ENCODE data around the gene PWWP2A. TPM values are rescaled to one million over a fixed set of nuclear protein-coding genes. Genes with fewer than 3 reads are reported as not detected.
A peak's percentile ranks its signal among the peaks of the same experiment; 100 is the strongest.

Gene PWWP2A, protein sequence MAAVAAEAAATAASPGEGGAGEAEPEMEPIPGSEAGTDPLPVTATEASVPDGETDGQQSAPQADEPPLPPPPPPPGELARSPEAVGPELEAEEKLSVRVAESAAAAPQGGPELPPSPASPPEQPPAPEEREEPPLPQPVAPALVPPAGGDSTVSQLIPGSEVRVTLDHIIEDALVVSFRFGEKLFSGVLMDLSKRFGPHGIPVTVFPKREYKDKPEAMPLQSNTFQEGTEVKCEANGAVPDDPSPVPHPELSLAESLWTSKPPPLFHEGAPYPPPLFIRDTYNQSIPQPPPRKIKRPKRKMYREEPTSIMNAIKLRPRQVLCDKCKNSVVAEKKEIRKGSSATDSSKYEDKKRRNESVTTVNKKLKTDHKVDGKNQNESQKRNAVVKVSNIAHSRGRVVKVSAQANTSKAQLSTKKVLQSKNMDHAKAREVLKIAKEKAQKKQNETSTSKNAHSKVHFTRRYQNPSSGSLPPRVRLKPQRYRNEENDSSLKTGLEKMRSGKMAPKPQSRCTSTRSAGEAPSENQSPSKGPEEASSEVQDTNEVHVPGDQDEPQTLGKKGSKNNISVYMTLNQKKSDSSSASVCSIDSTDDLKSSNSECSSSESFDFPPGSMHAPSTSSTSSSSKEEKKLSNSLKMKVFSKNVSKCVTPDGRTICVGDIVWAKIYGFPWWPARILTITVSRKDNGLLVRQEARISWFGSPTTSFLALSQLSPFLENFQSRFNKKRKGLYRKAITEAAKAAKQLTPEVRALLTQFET
- total RNA-seq (2021; fragmentation: NEBNext Ultra II Directional; extraction: Animal tissue kit (Norgen Biotek cat#: 25700)): 60.0 and 63.0 TPM in 2 replicates
- 16.9 and 18.5 TPM in 2 replicates for polyA plus RNA-seq (2011; rRNA removed)
- 22.2 TPM for polyA plus RNA-seq (2011; cell fraction: cytosol; rRNA removed)
- 25.5 TPM for polyA plus RNA-seq (2011; cell fraction: nucleus; rRNA removed)
- 29.4 to 43.1 TPM (median 36.3 TPM) in 4 replicates for polyA plus RNA-seq (2012, experiment 1 of 2)
- polyA plus RNA-seq (2012, experiment 2 of 2): 6.0 TPM
- polyA plus RNA-seq (2013, experiment 1 of 2): 42.3 TPM
- polyA plus RNA-seq (2013, experiment 2 of 2): 40.8 TPM
- 38.0 and 38.8 TPM in 2 replicates for polyA minus RNA-seq (2011; rRNA and poly(A)+ RNA removed)
- polyA minus RNA-seq (2011; cell fraction: cytosol; rRNA and poly(A)+ RNA removed): 25.3 TPM
- polyA minus RNA-seq (2011; cell fraction: nucleus; rRNA and poly(A)+ RNA removed): 40.5 TPM
- long read RNA-seq, experiment 1, transcript PWWP2A-201 (2 exons, 3,346 nt): major isoform, 9 of 35 reads
- long read RNA-seq, experiment 1, partial matches to known transcripts: 1 of 35 reads
- long read RNA-seq, experiment 1, other reads (novel, unspliced or antisense): 21 of 35 reads
- long read RNA-seq, experiment 2: 0 reads

DNA sequence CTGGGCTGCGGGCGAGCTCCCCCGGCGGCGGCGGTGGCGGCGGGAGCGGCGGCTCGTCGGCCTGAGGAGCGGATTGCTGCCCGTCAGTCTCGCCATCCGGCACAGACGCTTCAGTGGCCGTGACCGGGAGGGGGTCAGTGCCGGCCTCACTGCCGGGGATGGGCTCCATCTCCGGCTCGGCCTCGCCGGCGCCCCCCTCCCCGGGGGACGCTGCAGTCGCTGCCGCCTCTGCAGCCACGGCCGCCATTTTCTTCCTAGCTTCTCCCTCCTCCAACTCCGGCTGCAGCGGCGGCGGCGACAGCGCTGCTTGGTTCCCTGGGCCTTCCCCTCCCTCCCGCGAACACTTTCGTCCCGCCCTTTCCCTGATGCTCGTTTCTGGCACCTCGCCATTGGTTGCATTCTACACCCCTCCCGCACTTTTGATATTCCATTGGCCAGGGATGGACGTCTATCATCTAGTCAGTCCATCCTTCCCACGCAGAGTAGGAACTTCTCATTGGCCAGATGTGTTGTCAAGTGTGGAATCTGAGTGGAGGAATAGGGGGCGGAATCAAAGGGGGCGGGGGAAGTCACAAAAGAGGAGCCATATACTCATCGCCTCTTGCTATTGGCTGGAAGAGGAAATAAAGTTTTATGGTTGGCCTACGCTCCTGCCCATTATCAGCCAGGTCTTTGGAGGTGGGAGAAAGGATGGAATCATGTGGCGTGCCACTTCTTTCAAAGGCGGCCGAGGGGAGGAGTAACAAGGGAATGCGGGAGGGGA, at the start of gene PWWP2A:
Gene PWWP2A (minus strand): TSS at position 309 of the 763 bp plus-strand sequence. CDS start 62 bp downstream, at position 247.
- Histone ChIP-seq H4K5ac (ENCODE audit: insufficient read length, low read depth, low read length) (peak within 1 kb of the TSS; percentile 64), H3K4me3 (ENCODE audit: extremely low read depth in 1 of 4, insufficient read depth in 2 of 4, low read depth in 3 of 4, low read length in 4 of 4) (peak within 1 kb of the TSS; percentile 85 to 97 (median 86)), H4K20me1 (replicated peaks in 1 of 2; ENCODE audit: control insufficient read depth in 1 of 2, insufficient read depth in 2 of 2, low read length in 2 of 2) (peaks cover 1 to 2% of the 10 kb centered on the region in 2 experiments), H3K23ac (ENCODE audit: insufficient read length) (no peak within 1 kb of the TSS), H3K27me3 (replicated peaks in 1 of 4; ENCODE audit: control insufficient read depth in 3 of 4, extremely low read depth in 1 of 4, insufficient read depth in 3 of 4, low read length in 3 of 4) (no peaks in the 10 kb centered on the region), H3K4me2 (ENCODE audit: insufficient read depth in 1 of 2, low read depth in 2 of 2, low read length in 2 of 2) (peak within 1 kb of the TSS; percentile 63 to 71), H3K4ac (replicated peaks; ENCODE audit: insufficient read length, low read depth, low read length) (peak within 1 kb of the TSS; percentile 46), H3K79me2 (ENCODE audit: control insufficient read depth in 1 of 2, insufficient read depth in 2 of 2, low read length in 2 of 2) (peaks cover 4 to 43% of the 10 kb centered on the region in 2 experiments; a peak in 3 of 4 replicates), H3K9me3 (ENCODE audit: insufficient read depth in 2 of 2, low read depth in 1 of 2, low read length in 1 of 2) (no peaks in the 10 kb centered on the region), H4K8ac (ENCODE audit: extremely low read depth, insufficient read depth, low read length) (peak within 1 kb of the TSS; percentile 97), H2AK5ac (ENCODE audit: low read depth, low read length) (no peak within 1 kb of the TSS), H3K56ac (replicated peaks; ENCODE audit: insufficient read length, low read depth, low read length) (peak within 1 kb of the TSS; percentile 90), H2BK20ac (ENCODE audit: low read length) (no peak within 1 kb of the TSS), H2BK15ac (ENCODE audit: low read length) (no peak within 1 kb of the TSS), H2BK12ac (ENCODE audit: low read depth, low read length) (no peak within 1 kb of the TSS), H3K23me2 (ENCODE audit: low read depth, low read length) (0 out of 2 replicates have a peak, but pooled peaks cover 3% of the 10 kb centered on the region), H3K79me1 (ENCODE audit: low read depth, low read length) (no peaks in the 10 kb centered on the region; the same call in 1 of the 2 replicates), H3K18ac (ENCODE audit: extremely low read depth, low read length) (peak within 1 kb of the TSS; percentile 82), H2AFZ (ENCODE audit: low read length) (no peak within 1 kb of the TSS), H3K36me3 (ENCODE audit: control insufficient read depth in 2 of 4, insufficient read depth in 4 of 4, low read length in 3 of 4) (peaks cover 0 to 25% (median 12%) of the 10 kb centered on the region in 4 experiments; a peak in 6 of 8 replicates), H2BK120ac (replicated peaks; ENCODE audit: low read depth, low read length) (peak within 1 kb of the TSS; percentile 22), H3K14ac (ENCODE audit: insufficient read length) (no peak within 1 kb of the TSS), H2BK5ac (ENCODE audit: low read depth, low read length) (peak within 1 kb of the TSS; percentile 92), H3K9ac (replicated peaks in 1 of 4; ENCODE audit: extremely low read depth in 1 of 4, low read depth in 3 of 4, low read length in 3 of 4) (peak within 1 kb of the TSS; percentile 77 to 99 (median 86)), H3K4me1 (replicated peaks in 1 of 4; ENCODE audit: control insufficient read depth in 3 of 4, insufficient read depth in 4 of 4, low read length in 3 of 4) (peaks cover 0 to 5% (median 0%) of the 10 kb centered on the region in 4 experiments; a peak in 2 of 7 replicates), H4K91ac (replicated peaks; ENCODE audit: insufficient read length, low read length) (peak within 1 kb of the TSS; percentile 95), H3K27ac (ENCODE audit: low read depth, low read length) (peak within 1 kb of the TSS; percentile 81)
- POLR2A ChIA-PET (ENCODE audit: partially characterized antibody): interaction anchor here (0.7 to 1.6 kb wide), 12 partner anchors 9 to 226 kb away, joined by 3 to 12 read pairs (median 4); no protein-coding TSS in a partner anchor
- CTCF ChIA-PET (ENCODE audit: partially characterized antibody): interaction anchor here (0.5 kb wide), 1 partner anchor 41 kb away, joined by 3 read pairs; no protein-coding TSS in a partner anchor
- WGBS, 2 experiments (ENCODE audit: extremely low coverage in 1 of 2, insufficient coverage in 1 of 2, insufficient read length in 1 of 2, insufficient replicate concordance in 2 of 2, low coverage in 1 of 2, low lambda C conversion rate in 2 of 2, missing lambda C conversion rate in 1 of 2): 2% methylated on average over 44 of the region's 55 CpGs; no CpG with 5 or more reads in 1 of the 2 experiments
- DNase-seq (ENCODE audit: low read depth in 1 of 2, low spot score in 2 of 2) (peak; percentile 90 to 99), FAIRE-seq (peak; percentile 100)
- no peak for TF ChIP-seq CTCF (IDR thresholded peaks at IDR 0.05; ENCODE audit: control extremely low read depth in 1 of 3, insufficient read depth in 1 of 3, low read depth in 1 of 3, low read length in 3 of 3)
- TF ChIP-seq GTF2F1 (IDR thresholded peaks at IDR 0.05; ENCODE audit: borderline replicate concordance, low read depth, low read length): no peak
